Keratinocyte (primary cell): ENCODE measurements around the gene SNX20. TPM values are rescaled to one million over a fixed set of nuclear protein-coding genes. Genes with fewer than 3 reads are reported as not detected.

ENCODE experiments used
- DNase-seq: peaks from one replicate; pipeline ENCODE4 v3.0.0-alpha.2; 2011; ENCODE audit warnings: low read depth, missing footprints, low spot score
- FAIRE-seq: peaks from 2 replicates; lab custom pipeline; 2011; peaks lifted over from hg19 to GRCh38; lab: Jason Lieb, UNC
- H2AFZ ChIP-seq: 2 replicates; pipeline ENCODE4 v1.6.0; 2012; ENCODE audit warnings: low read length, control low read depth, inconsistent platforms; ENCODE audit not compliant: control insufficient read depth
- H3K27ac ChIP-seq: 2 replicates; pipeline ENCODE4 v1.5.1; 2011; ENCODE audit warnings: low read length; ENCODE audit not compliant: control insufficient read depth, insufficient read depth
- H3K27me3 ChIP-seq: 3 replicates; pipeline ENCODE4 v1.6.0; 2011; ENCODE audit warnings: low read length; ENCODE audit not compliant: control insufficient read depth, insufficient read depth; ENCODE audit errors: extremely low read depth
- H3K36me3 ChIP-seq, 2 experiments: 2 replicates in 1 of 2; 3 replicates in 1 of 2; pipeline ENCODE4 v1.5.1; 2011; ENCODE audit warnings: low read length in 2 of 2, mild to moderate bottlenecking in 1 of 2; ENCODE audit not compliant: control insufficient read depth in 2 of 2, insufficient read depth in 2 of 2; ENCODE audit errors: extremely low read depth in 1 of 2
- H3K4me1 ChIP-seq: 3 replicates; pipeline ENCODE4 v1.5.1; 2011; ENCODE audit warnings: low read length; ENCODE audit not compliant: control insufficient read depth, insufficient read depth; ENCODE audit errors: extremely low read depth
- H3K4me2 ChIP-seq: 3 replicates; pipeline ENCODE4 v1.6.0; 2011; ENCODE audit warnings: low read depth, low read length; ENCODE audit not compliant: control insufficient read depth, insufficient read depth; ENCODE audit errors: extremely low read depth
- H3K4me3 ChIP-seq, 3 experiments: fragments of 200-600 bp in 1 of 3; sonication (generic) in 1 of 3; 2 replicates in 2 of 3; 3 replicates in 1 of 3; pipeline ENCODE4 v1.5.1; 2011 to 2016; ENCODE audit warnings: low read length in 3 of 3, mild to moderate bottlenecking in 3 of 3, control low read depth in 2 of 3, inconsistent platforms in 1 of 3, low read depth in 1 of 3, mixed read lengths in 1 of 3, mixed run types in 1 of 3, moderate library complexity in 1 of 3; ENCODE audit not compliant: control insufficient read depth in 2 of 3, insufficient read depth in 2 of 3; ENCODE audit errors: extremely low read depth in 1 of 3
- H3K79me2 ChIP-seq: 2 replicates; pipeline ENCODE4 v1.6.0; 2012; ENCODE audit warnings: low read length; ENCODE audit not compliant: control insufficient read depth, insufficient read depth
- H3K9ac ChIP-seq: 3 replicates; pipeline ENCODE4 v1.6.0; 2011; ENCODE audit warnings: low read length; ENCODE audit not compliant: control insufficient read depth, insufficient read depth; ENCODE audit errors: extremely low read depth
- H3K9me1 ChIP-seq: 3 replicates; pipeline ENCODE4 v1.6.0; 2011; ENCODE audit warnings: low read length; ENCODE audit not compliant: control insufficient read depth, insufficient read depth; ENCODE audit errors: extremely low read depth
- H3K9me3 ChIP-seq: 2 replicates; pipeline ENCODE4 v1.5.1; 2012; ENCODE audit warnings: low read depth, low read length; ENCODE audit not compliant: control insufficient read depth
- H4K20me1 ChIP-seq: 3 replicates; pipeline ENCODE4 v1.6.0; 2011; ENCODE audit warnings: low read length; ENCODE audit not compliant: control insufficient read depth, insufficient read depth; ENCODE audit errors: extremely low read depth
- CTCF ChIP-seq, 3 experiments: IDR thresholded peaks in 1 of 3; conservative IDR thresholded peaks in 1 of 3; optimal IDR thresholded peaks in 1 of 3; 2 replicates in 2 of 3; 3 replicates in 1 of 3; pipeline versions ENCODE3 to v1.5.1; 2011; ENCODE audit warnings: low read length in 3 of 3, mild to moderate bottlenecking in 3 of 3, moderate library complexity in 2 of 3, control low read depth in 1 of 3, inconsistent platforms in 1 of 3; ENCODE audit not compliant: insufficient read depth in 2 of 3; ENCODE audit errors: extremely low read depth in 1 of 3
- EZH2 ChIP-seq: IDR thresholded peaks from one replicate; pipeline ENCODE4 v1.6.1; 2012; ENCODE audit warnings: inconsistent platforms, mild to moderate bottlenecking, low read length, moderate library complexity
- dilution Hi-C: fragments of 300-500 bp; cut with MboI; formaldehyde crosslinking; loops from one replicate; pipeline ENCODE4 v1.7.0; 2020; ENCODE audit warnings: low sequenced_read_pairs; ENCODE audit not compliant: extremely low pct_ligation_motif_present
- polyA plus RNA-seq, 5 experiments: library from polyadenylated mRNA; depleted of rRNA in 3 of 5; stranded (reverse) in 3 of 5; stranded (forward) in 1 of 5; unstranded in 1 of 5; fragments of >200 nt; gene quantifications; 1 replicate in 1 of 5; 2 replicates in 3 of 5; 3 replicates in 1 of 5; pipeline versions ENCODE4 v1.2.1 to v1.2.3, GENCODE V29; 2011 to 2012; ENCODE audit warnings: missing spikeins in 2 of 5, low read depth in 1 of 5, low replicate concordance in 1 of 5

The SNX20 gene
- polyA plus RNA-seq, 1 donor (not counting 4 experiments of a cell fraction or from before 2014, with no cell fraction given) = not detected

DNA sequence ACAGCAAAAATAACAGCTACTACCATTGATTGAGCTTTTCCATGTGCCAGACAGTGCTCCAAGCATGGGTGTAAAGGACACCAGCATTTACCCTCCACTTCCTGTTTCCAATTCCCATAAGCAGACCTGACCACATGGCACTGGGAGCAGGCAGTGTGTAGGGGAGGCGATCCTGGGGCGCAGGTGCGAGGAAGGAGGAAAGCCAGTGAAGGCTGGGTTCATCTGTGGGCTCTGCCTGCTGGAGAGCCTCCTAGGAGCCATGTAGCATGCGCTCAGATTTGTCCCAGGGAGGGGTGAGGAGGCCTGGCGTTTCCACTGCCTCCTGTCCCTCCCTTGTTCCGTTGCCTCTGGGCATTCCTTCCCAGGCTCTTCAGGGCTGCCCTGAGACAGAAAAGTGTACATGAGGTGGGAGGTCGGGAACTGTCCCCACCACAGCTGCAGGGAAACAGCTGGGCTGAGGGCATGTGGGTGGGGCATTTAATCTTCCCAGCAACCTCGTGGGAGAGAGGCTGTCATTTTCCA, 56.6 kb downstream of the SNX20 start:
- no peaks in the 10 kb centered on the region for H3K9me1 ChIP-seq
- no peak overlapping the region for H3K4me3 ChIP-seq
- no peak overlapping the region for H2AFZ ChIP-seq
- dilution Hi-C loops = no loop called here
- no peak overlapping the region for H3K27ac ChIP-seq
- no peaks in the 10 kb centered on the region for H4K20me1 ChIP-seq
- no peaks in the 10 kb centered on the region for H3K9me3 ChIP-seq
- no peak overlapping the region for H3K4me2 ChIP-seq
- no peak for DNase-seq
- H3K36me3 ChIP-seq = no peaks in the 10 kb centered on the region
- H3K9ac ChIP-seq = no peak overlapping the region
- TF ChIP-seq EZH2 = no peak
- TF ChIP-seq CTCF (optimal IDR thresholded peaks at IDR 0.05 in 1 of 3, IDR thresholded peaks at IDR 0.05 in 1 of 3, conservative IDR thresholded peaks at IDR 0.05 in 1 of 3; ENCODE audit: extremely low read depth in 1 of 3, insufficient read depth in 2 of 3, low read length in 3 of 3) = no peak
- no peaks in the 10 kb centered on the region for H3K4me1 ChIP-seq
- H3K27me3 ChIP-seq = no peaks in the 10 kb centered on the region
- no peaks in the 10 kb centered on the region for H3K79me2 ChIP-seq
- no peak for FAIRE-seq

- Histone ChIP-seq H3K27ac (no peak overlapping the region), H3K27me3 (no peaks in the 10 kb centered on the region), H3K9me1 (no peaks in the 10 kb centered on the region), H4K20me1 (no peaks in the 10 kb centered on the region), H3K9me3 (no peaks in the 10 kb centered on the region), H3K79me2 (no peaks in the 10 kb centered on the region), H3K4me1 (no peaks in the 10 kb centered on the region), H2AFZ (no peak overlapping the region), H3K4me3 (no peak overlapping the region), H3K36me3 (no peaks in the 10 kb centered on the region), H3K4me2 (no peak overlapping the region), H3K9ac (no peak overlapping the region)
- DNase-seq (no peak), FAIRE-seq (no peak)
- TF ChIP-seq EZH2 = no peak
- no peak for TF ChIP-seq CTCF (optimal IDR thresholded peaks at IDR 0.05 in 1 of 3, IDR thresholded peaks at IDR 0.05 in 1 of 3, conservative IDR thresholded peaks at IDR 0.05 in 1 of 3; ENCODE audit: extremely low read depth in 1 of 3, insufficient read depth in 2 of 3, low read length in 3 of 3)
- dilution Hi-C loops = no loop called here
Measured at GRCh38 chr16:50622643-50623369, 58.3 kb downstream of the SNX20 start.
